NCI-H2171 treated with DMSO at 0.1 percent for 48 hours (cell line): ENCODE data around the gene PITPNC1.
A peak's percentile ranks its signal among the peaks of the same experiment; 100 is the strongest.
"Not testable (repeated sequence)": the region's sequence is repeated elsewhere in the genome, so short reads cannot be mapped to it uniquely, and the experiment has no call there.

ENCODE experiments used
- DNase-seq: peaks from one replicate; lab custom pipeline; 2025; lab: John Stamatoyannopoulos, UW

Gene PITPNC1

DNA sequence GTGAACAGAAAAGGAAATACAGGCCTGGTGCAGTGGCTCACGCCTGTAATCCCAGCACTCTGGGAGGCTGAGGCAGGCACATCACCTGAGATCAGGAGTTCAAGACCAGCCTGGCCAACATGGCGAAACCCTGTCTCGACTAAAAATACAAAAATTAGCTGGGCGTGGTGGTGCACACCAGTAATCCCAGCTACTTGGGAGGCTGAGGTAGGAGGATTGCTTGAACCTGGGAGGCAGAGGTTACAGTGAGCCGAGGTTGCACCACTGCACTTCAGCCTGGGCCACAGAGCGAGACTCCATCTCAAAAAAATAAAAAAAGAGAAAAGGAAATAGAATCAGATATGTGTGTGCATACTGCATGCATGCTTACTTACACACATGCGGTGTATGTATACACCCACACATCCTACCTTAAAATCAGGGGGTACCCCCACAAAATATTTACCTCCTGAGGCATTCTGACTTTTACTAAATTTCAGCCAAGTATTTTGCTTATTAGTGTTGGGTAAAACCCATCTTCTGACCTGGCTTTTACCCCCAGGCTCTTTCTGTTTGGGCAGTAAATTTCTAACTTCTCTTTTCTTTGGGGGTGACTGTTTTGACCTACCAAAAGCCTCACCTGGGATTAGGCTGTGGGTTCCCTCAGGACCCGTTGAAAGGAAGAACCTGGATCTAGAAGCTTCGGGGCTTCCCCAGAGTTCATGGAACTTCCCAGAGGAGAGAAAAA, 201.8 kb downstream of the PITPNC1 start:
- not testable (repeated sequence) for DNase-seq

GRCh38 chr17:67582673-67583081, 205.6 kb downstream of the PITPNC1 start:
- no peak for DNase-seq

- peak; percentile 20 for DNase-seq
Observed at GRCh38 chr17:67585077-67585602, 208.1 kb downstream of the PITPNC1 start.

GRCh38 chr17:67588326-67588725, 211.2 kb downstream of the PITPNC1 start:
- DNase-seq = no peak

DNA sequence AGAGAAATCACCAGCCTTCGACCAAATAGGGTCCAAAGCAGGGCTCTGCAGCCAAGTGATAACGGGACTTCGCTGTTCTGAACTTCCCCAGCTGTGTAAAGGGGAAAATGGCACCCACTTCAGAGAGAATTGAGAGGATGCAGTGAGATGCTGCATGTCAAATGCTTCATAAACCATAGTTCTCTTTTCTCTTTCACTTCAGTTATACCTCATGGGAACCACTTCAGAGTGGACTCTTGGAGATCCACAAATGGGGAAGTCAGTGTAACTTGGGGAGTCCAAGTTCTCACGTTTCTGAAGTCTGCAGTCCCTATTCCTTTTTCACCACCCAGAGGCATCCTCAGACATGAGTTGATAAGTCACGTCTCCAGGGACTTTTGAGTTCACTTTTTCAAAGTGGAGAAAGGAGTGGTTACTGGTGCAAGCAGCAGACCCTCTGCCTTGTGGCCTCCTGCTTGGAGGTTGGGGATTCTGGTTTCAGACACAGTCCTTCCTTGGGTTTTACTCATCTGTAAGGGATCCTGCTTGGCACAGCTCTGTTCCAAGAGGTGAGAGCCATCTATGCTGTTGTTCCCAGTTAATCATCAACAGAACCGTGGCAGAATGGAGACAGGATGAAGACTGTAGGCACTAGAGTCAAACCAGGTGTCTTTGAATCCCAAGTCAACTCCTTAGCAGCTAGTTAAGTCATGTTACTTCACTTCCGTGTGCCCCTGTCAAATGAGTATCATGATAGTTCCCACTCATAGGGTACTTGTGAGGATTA, 217.2 kb downstream of the PITPNC1 start:
- no peak for DNase-seq

GRCh38 chr17:67600408-67600807, 223.3 kb downstream of the PITPNC1 start:
- DNase-seq = no peak

- DNase-seq = no peak
Observed at GRCh38 chr17:67601897-67602296, 224.8 kb downstream of the PITPNC1 start.

DNA sequence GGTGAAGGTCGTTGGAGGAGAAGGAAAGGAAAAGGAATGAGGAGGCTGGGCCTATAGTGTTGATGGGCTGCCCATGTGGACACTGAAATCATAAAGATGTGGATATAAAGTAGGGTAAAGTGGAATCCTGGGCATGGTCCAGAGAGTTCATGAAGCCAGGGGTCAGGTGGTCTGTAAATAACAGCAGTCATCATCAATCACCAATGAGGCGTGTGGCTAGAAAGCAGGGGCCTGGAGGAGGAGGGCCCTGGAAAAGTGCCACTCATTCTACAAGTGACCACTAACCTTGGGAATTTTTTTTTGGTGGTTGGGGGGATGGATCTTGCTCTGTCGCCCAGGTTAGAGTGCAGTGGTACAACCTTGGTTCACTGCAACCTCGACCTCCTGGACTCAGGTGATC, 225.4 kb downstream of the PITPNC1 start:
- DNase-seq = no peak

GRCh38 chr17:67602974-67603373, 225.9 kb downstream of the PITPNC1 start:
- no peak for DNase-seq

DNA sequence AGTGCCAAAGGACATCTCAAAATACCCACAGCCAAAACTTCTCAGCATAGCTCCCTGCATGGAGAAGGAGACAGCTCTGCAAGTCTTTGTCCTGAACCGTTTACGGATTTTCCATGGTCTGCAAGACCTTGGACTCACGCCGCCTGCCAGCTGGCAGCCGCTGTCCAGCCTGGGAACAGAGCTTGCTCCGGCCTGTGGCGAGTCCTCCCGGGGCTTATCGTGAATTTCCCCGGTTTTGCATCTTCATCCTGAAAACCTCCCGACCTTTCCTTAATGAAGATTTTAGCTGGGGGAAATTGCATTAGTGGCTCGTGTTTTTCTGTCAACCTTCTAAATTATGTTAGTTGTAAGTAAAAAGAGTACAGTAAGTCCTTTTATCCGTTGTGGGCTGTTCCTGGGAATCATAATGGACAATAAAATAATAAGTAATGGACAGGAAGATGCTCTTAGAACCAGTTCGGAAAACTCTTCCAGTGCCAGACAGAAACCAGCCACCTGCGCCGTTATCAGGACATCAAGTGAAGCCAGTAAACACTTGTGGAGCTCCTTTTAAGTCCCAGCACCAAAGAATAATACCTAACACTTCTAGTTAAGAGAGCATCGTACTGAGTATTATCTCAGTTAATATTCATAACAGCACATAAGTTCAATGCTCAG, 228.3 kb downstream of the PITPNC1 start:
- DNase-seq = no peak

DNA sequence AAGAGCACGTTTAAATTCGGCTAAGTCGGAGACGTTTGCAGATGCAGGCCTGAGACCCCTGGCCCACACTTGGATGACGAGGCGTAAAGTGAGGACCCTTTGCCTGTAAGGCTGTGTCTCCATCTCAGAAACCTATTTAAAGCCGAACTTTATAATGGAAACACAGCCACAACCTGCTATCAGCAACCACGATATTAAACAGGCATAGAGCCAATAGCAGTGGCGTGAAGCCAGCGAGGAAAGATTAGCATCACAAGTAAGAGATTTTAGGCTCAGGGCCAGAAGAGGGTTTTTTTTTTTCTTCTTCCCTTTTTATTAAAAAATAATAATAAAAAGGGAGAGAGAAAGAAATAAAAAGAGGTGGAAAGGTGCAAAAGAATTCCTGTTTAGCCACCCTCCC, 229.4 kb downstream of the PITPNC1 start:
- peak; percentile 71 for DNase-seq

DNA sequence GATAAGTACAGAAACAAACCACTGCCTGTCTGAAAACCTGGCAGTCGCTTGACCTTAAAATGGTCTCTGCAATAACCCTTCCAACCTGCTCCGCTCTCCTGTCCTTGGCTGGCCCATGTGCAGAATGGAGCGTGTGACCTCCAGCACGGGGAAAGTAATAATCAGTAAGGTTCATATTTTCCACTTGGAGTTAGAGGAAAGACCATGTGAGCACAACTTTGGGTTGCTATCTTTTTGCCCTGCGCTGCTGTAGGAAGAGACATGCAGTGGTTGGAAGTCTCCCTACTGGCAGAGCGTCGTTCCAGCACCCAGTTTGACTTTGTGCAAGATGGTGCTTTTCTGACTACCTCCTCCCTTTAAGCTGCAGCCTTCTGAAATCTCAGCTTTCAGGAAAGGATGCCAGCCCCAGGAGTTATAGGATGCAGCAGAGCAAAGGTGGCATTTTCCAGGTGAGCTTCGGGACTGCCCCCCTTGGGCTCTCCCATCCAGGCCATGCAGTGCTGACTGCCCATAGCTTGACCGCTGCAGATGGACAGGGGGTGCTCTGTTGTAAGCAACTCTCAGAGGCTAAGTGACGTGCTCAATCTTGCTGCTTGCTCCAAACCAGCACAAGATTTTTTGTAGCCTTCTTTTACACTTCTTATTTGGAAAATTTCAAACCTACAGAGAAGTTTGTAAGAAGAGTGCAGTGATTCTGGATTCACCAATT, 230.0 kb downstream of the PITPNC1 start:
- DNase-seq = peak; percentile 63

DNA sequence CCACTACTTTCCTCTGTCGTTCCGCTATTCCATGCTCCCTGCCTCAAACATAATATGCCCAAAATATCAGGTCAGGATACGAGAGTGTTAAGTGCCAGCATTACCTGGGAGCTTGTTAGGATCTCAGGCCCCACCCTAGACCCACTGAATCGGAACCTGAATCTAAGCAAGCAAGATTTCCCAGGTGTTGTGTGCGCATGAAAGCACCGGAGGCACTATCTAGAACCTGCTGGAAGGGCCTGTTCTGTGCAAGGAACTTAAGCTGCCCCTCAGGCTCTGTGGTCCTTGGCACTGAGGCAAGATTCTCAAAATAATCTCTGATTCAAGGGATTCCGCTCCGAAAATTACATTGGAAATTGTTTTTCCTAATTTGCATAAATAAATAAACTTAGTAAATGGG, 233.0 kb downstream of the PITPNC1 start:
- DNase-seq = peak; percentile 22

DNA sequence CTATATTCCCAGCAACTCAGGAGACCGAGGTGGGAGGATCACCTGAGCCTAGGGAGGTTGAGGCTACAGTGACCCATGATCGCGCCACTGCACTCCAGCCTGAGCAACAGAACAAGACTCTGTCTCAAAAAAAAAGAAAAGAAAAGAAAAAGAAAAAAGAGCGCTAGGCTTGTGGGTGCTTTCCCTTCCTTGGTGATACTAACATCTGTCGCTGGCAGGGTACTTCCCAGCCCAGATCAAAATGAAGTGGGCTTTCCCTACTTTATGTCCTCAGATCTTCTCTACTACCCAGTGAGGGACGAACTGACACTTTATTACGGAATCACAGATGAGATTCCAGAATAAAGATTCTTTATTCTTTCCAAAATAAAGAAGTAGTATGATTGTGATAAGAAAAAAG, 236.9 kb downstream of the PITPNC1 start:
- DNase-seq = peak; percentile 45

DNA sequence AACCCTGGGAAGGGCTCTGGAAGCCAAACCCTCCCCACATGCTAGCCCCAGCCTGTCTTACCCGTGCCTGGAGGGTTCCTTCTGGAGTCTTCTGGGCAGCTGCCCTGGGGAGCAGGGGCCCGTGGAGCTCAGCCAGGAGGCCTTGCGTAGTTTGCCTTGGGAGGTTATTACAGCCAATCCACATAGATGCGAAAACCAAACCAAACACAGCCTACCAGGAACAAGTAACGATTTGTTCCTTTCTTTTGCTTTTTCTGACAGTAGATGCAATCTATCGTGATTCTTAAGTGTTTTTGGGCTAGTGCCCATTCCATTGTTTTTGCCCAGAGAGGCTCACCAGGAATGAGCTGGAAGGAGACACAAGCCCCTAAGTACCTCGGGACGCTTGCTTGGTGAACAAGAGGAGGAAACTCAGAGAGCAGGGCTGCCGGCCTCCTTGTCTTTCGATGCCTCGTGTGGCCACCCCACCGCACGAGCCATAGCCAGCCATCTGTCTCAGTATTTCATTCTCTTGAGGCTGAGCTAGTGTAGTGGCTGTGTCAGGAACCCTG, 238.0 kb downstream of the PITPNC1 start:
- DNase-seq = peak; percentile 88

DNA sequence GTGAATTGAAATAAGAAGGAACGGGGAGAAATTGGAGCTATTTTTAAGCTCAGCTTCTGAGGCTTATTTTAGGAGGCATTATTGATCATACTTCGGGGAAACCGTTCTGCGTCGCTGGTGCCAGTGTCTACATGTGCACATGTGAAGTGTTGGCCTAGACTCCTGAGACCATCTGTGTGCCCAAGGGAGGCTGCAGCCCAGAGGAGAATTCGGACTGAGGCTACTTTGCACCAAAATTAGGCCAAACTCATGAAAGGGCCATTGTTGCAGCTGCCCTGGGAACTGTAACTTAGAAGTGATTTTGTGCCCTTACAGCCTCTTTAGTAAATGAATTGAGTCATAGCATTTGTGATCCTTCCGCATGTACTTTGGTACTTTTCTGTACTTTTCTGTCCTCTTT, 238.7 kb downstream of the PITPNC1 start:
- peak; percentile 33 for DNase-seq

GRCh38 chr17:67617304-67617899, 240.3 kb downstream of the PITPNC1 start:
- no peak for DNase-seq

GRCh38 chr17:67619555-67619954, 242.5 kb downstream of the PITPNC1 start:
- peak; percentile 58 for DNase-seq

DNA sequence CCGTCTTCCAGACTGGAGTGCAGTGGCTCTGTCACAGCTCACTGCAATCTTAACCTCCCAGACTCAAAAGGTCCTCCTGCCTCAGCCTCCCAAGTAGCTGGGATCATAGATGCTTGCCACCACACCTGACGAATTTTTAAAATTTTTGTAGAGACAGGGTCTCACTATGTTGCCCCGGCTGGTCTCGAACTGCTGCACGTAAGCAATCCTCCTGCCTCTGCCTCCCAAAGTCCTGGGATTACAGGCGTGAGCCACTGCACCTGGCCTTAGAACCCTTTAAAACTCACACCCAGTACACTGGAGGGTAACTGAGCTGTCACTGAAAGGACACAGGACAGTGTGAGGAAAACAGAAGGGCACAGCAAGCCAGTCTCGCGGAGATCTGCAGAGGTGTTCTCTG, 243.0 kb downstream of the PITPNC1 start:
- DNase-seq = no peak

DNA sequence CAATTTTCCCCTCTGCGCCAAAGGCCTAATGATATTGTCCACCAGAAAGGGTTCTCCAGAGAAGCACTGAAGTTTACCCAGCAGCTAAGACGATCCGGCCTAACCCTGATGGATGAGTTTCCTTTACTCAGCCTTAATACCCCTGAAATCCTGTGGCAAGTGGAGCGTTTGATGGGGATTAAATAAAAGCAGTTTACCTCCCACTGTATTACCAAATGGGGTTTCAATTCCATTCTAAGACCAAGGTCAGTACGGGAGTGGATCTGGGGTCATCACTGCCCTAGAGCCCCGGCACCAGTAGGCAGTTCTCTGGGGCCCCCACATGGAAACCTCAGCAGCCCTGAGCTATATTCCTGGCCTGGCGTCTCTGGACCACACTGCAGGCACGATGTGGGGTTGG, 243.6 kb downstream of the PITPNC1 start:
- DNase-seq = no peak

DNA sequence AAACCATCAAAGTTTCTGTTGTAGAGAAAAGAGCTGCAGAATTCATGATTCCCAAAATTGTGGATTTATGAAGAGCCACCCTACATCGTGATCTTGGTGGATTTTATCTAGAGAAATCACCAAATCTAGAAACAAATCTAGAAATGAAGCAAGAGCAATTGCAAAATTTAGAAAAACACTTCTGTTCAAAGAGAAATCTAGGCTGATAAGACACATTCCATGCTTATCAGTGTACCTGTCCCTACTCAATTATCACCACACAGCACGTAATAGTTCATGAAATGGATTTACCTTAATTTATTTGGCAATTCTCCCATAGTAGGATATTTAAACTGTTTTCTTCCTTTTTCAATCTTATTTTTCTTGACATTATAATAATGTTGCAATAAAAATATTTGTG, 246.7 kb downstream of the PITPNC1 start:
- DNase-seq = no peak
